Glutamatergic neuron (in vitro differentiated cells): ENCODE results near the gene ANO4. TPM values are rescaled to one million over a fixed set of nuclear protein-coding genes. Genes with fewer than 3 reads are reported as not detected.

Experiments
- DNase-seq: peaks from one replicate; pipeline ENCODE4 v3.0.0; 2022
- H3K27ac Mint-ChIP-seq: one replicate; pipeline ENCODE4 v1.8.0; 2020; ENCODE audit warnings: mild to moderate bottlenecking, mixed read lengths, inconsistent platforms; ENCODE audit not compliant: unreplicated experiment
- H3K27me3 Mint-ChIP-seq: one replicate; pipeline ENCODE4 v1.8.0; 2020; ENCODE audit warnings: mild to moderate bottlenecking, moderate library complexity, mixed read lengths, inconsistent platforms; ENCODE audit not compliant: unreplicated experiment
- H3K36me3 Mint-ChIP-seq: one replicate; pipeline ENCODE4 v1.8.0; 2020; ENCODE audit warnings: mild to moderate bottlenecking, mixed read lengths, inconsistent platforms; ENCODE audit not compliant: unreplicated experiment
- H3K4me1 Mint-ChIP-seq: one replicate; pipeline ENCODE4 v1.8.0; 2020; ENCODE audit warnings: mild to moderate bottlenecking, low read depth, mixed read lengths, inconsistent platforms; ENCODE audit not compliant: unreplicated experiment
- H3K4me3 Mint-ChIP-seq: one replicate; pipeline ENCODE4 v1.8.0; 2020; ENCODE audit warnings: mild to moderate bottlenecking, mixed read lengths, inconsistent platforms; ENCODE audit not compliant: unreplicated experiment
- H3K9me3 Mint-ChIP-seq: one replicate; pipeline ENCODE4 v1.8.0; 2020; ENCODE audit warnings: mild to moderate bottlenecking, moderate library complexity, mixed read lengths, inconsistent platforms; ENCODE audit not compliant: unreplicated experiment
- CTCF ChIP-seq: fragments of 200-600 bp; sonication (generic); IDR thresholded peaks from one replicate; pipeline ENCODE4 v1.5.0; 2021; ENCODE audit not compliant: partially characterized antibody, unreplicated experiment
- total RNA-seq: library from RNA; stranded (reverse); fragmentation: NEBNext Ultra II Directional; extraction: Animal tissue kit (Norgen Biotek cat#: 25700); gene quantifications from one replicate; pipeline ENCODE4 v1.2.1, GENCODE V29; 2021; ENCODE audit not compliant: unreplicated experiment

Gene ANO4
- total RNA-seq, 1 donor from 2014 or later, result 38.0 TPM

GRCh38 chr12:101066489-101066888, 271.9 kb downstream of the ANO4 start:
- no peaks in the 10 kb centered on the region for H3K27me3 Mint-ChIP-seq
- H3K4me3 Mint-ChIP-seq, result no peak overlapping the region
- H3K4me1 Mint-ChIP-seq, result no peaks in the 10 kb centered on the region
- H3K27ac Mint-ChIP-seq, result no peak overlapping the region
- TF ChIP-seq CTCF, result no peak
- no peak for DNase-seq
- H3K9me3 Mint-ChIP-seq, result no peaks in the 10 kb centered on the region
- H3K36me3 Mint-ChIP-seq, result no peaks in the 10 kb centered on the region

GRCh38 chr12:101068402-101068801, 273.8 kb downstream of the ANO4 start:
- Mint-ChIP-seq H3K4me3 (no peak overlapping the region), H3K9me3 (no peaks in the 10 kb centered on the region), H3K27ac (no peak overlapping the region), H3K27me3 (no peaks in the 10 kb centered on the region), H3K36me3 (no peaks in the 10 kb centered on the region), H3K4me1 (no peaks in the 10 kb centered on the region)
- no peak for TF ChIP-seq CTCF
- DNase-seq, result no peak

GRCh38 chr12:101068836-101069235, 274.3 kb downstream of the ANO4 start:
- no peak overlapping the region for H3K27ac Mint-ChIP-seq
- H3K36me3 Mint-ChIP-seq, result no peaks in the 10 kb centered on the region
- no peaks in the 10 kb centered on the region for H3K27me3 Mint-ChIP-seq
- no peak overlapping the region for H3K4me3 Mint-ChIP-seq
- H3K9me3 Mint-ChIP-seq, result no peaks in the 10 kb centered on the region
- no peak for TF ChIP-seq CTCF
- H3K4me1 Mint-ChIP-seq, result no peaks in the 10 kb centered on the region
- DNase-seq, result no peak

- H3K4me3 Mint-ChIP-seq, result no peak overlapping the region
- no peaks in the 10 kb centered on the region for H3K9me3 Mint-ChIP-seq
- peaks cover 2% of the 10 kb centered on the region for H3K27me3 Mint-ChIP-seq
- no peaks in the 10 kb centered on the region for H3K36me3 Mint-ChIP-seq
- no peak overlapping the region for H3K27ac Mint-ChIP-seq
- no peak for DNase-seq
- H3K4me1 Mint-ChIP-seq, result peaks cover 13% of the 10 kb centered on the region
- no peak for TF ChIP-seq CTCF
These were observed 280.5 kb downstream of the ANO4 start for GRCh38 chr12:101074940-101075680.

- peaks cover 13% of the 10 kb centered on the region for H3K4me1 Mint-ChIP-seq
- peaks cover 5% of the 10 kb centered on the region for H3K36me3 Mint-ChIP-seq
- H3K27me3 Mint-ChIP-seq, result peaks cover 2% of the 10 kb centered on the region
These were observed 282.3 kb downstream of the ANO4 start for GRCh38 chr12:101076921-101077320.

More at GRCh38 chr12:101076921-101077320, 282.3 kb downstream of the ANO4 start:
- Mint-ChIP-seq H3K9me3 (no peaks in the 10 kb centered on the region), H3K27ac (no peak overlapping the region), H3K4me3 (no peak overlapping the region)
- no peak for DNase-seq
- no peak for TF ChIP-seq CTCF
